Caco-2 (cell line): ENCODE measurements around the gene HDAC4. TPM values are rescaled to one million over a fixed set of nuclear protein-coding genes. Genes with fewer than 3 reads are reported as not detected.

Experiments
- BruUV-seq: library from RNA; stranded (reverse); fragments of 400-500 nt; replicated peaks from 2 replicates; lab custom pipeline; 2021; lab: Mats Ljungman, UMichigan
- CTCF ChIA-PET: fragments of 300-600 bp; sonication (Branson Sonifier 250); formaldehyde crosslinking; loops from one replicate; lab custom pipeline; 2022; ENCODE audit warnings: antibody characterized with exemption; lab: Charles Lee
- POLR2A ChIA-PET: fragments of 300-600 bp; sonication (Branson Sonifier 250); formaldehyde crosslinking; loops from one replicate; lab custom pipeline; 2022; ENCODE audit warnings: antibody characterized with exemption; lab: Charles Lee
- DNase-seq, 2 experiments: peaks; one replicate each; pipeline versions ENCODE4 v3.0.0 to v3.0.0-alpha.2; 2020 to 2022
- H3K27me3 ChIP-seq: replicated peaks from 2 replicates; pipeline ENCODE4 v1.6.0; 2011; ENCODE audit warnings: low read length; ENCODE audit not compliant: control insufficient read depth, insufficient read depth
- H3K36me3 ChIP-seq: 2 replicates; pipeline ENCODE4 v1.5.1; 2011; ENCODE audit warnings: low read length; ENCODE audit not compliant: control insufficient read depth, insufficient read depth
- H3K4me1 ChIP-seq: fragments of 250-450 bp; sonication (Bioruptor Pico); 2 replicates; pipeline ENCODE4 v1.5.1; 2020; ENCODE audit warnings: mild to moderate bottlenecking
- H3K4me3 ChIP-seq: 2 replicates; pipeline ENCODE4 v1.5.1; 2011; ENCODE audit warnings: low read depth, mild to moderate bottlenecking, control low read depth, low read length
- H3K9me3 ChIP-seq: fragments of 250-450 bp; sonication (Bioruptor Pico); 2 replicates; pipeline ENCODE4 v1.5.1; 2020; ENCODE audit warnings: mild to moderate bottlenecking, moderate library complexity
- H3K27ac Mint-ChIP-seq: one replicate; pipeline ENCODE4 v1.8.0; 2022; ENCODE audit warnings: mixed read lengths; ENCODE audit not compliant: unreplicated experiment
- H3K27me3 Mint-ChIP-seq: one replicate; pipeline ENCODE4 v1.8.0; 2022; ENCODE audit warnings: mixed read lengths; ENCODE audit not compliant: insufficient read depth, unreplicated experiment
- H3K36me3 Mint-ChIP-seq: one replicate; pipeline ENCODE4 v1.8.0; 2022; ENCODE audit warnings: mild to moderate bottlenecking, mixed read lengths; ENCODE audit not compliant: insufficient read depth, unreplicated experiment
- H3K4me1 Mint-ChIP-seq: one replicate; pipeline ENCODE4 v1.8.0; 2022; ENCODE audit warnings: low read depth, mixed read lengths; ENCODE audit not compliant: unreplicated experiment
- H3K4me3 Mint-ChIP-seq: one replicate; pipeline ENCODE4 v1.8.0; 2022; ENCODE audit warnings: mild to moderate bottlenecking, moderate library complexity, mixed read lengths; ENCODE audit not compliant: unreplicated experiment
- H3K9me3 Mint-ChIP-seq: one replicate; pipeline ENCODE4 v1.8.0; 2022; ENCODE audit warnings: mixed read lengths; ENCODE audit not compliant: unreplicated experiment
- intact Hi-C: fragments of 100-400 bp; cut with micrococcal nuclease; formaldehyde crosslinking; loops from one replicate; pipeline ENCODE4 v1.10.0; 2022; ENCODE audit not compliant: unreplicated experiment
- total RNA-seq: library from RNA; stranded (reverse); gene quantifications from 2 replicates; pipeline ENCODE4 v1.2.3, GENCODE V29; 2022
- TF ChIP-seq, protein P1 (sequence below), 2 experiments: fragments of 200-600 bp in 1 of 2; IDR thresholded peaks; 1 replicate in 1 of 2; 2 replicates in 1 of 2; pipeline versions ENCODE4 v1.5.1 to v1.8.0; 2011 to 2022; ENCODE audit warnings: antibody characterized with exemption in 1 of 2, control low read depth in 1 of 2, inconsistent platforms in 1 of 2, low read depth in 1 of 2, low read length in 1 of 2, mild to moderate bottlenecking in 1 of 2, moderate library complexity in 1 of 2; ENCODE audit not compliant: insufficient read depth in 1 of 2, severe bottlenecking in 1 of 2, unreplicated experiment in 1 of 2

Gene HDAC4
- total RNA-seq, 1 experiment from 2014 or later, result 15.5 TPM

DNA sequence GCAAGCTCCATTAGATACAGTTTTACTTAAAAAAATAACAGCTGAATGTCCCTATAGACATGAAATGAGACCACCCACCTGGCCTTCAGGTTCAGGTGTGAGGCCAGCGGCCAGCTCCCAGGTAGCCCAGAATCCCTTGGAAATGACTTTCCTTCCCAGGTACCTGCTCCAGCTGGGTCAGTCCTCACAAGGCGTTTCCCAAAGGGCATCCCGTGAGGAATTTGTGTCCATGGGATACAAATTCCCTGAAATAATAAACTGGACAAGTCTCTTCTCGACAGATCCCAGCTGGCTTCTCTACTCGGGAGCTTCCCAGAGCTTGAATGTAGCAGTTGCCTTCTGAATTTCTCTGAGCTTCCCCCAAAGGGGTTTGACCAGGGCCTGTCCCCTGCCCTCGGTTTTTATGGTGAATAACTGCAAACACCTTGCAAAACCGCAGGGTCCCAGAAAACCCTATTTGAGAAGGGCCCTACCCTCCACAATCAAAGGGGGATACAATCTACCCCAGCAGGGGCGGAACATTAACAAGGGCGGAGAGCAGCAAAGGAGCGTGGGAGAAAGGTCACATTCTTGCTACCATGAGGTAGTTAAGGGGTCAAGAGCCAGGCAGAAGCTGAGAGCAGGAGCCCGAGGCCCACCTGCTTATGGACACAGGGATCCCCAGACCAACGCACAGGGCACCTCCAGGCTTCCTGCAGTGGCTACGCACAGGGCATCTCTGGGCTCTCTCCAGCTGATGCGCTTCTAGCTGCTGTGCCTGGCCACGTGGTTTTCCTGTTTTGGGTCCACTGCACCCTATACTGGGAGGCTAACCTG is 107.7 kb downstream of the HDAC4 start:
- no peak overlapping the region for H3K4me3 Mint-ChIP-seq
- DNase-seq, result no peak
- ChIA-PET CTCF (no interaction called here), POLR2A (interaction anchor here (0.9 to 1.0 kb wide), 2 partner anchors 108 kb away, joined by 3 read pairs; partner anchors contain the start of gene HDAC4)
- peaks cover 23% of the 10 kb centered on the region for H3K4me1 ChIP-seq
- H3K27me3 Mint-ChIP-seq, result no peaks in the 10 kb centered on the region
- H3K9me3 Mint-ChIP-seq, result no peaks in the 10 kb centered on the region
- no peaks in the 10 kb centered on the region for H3K36me3 ChIP-seq
- H3K4me1 Mint-ChIP-seq, result no peaks in the 10 kb centered on the region
- no TSS peak for BruUV-seq
- intact Hi-C loops, result no loop called here
- TF ChIP-seq, protein P1, sequence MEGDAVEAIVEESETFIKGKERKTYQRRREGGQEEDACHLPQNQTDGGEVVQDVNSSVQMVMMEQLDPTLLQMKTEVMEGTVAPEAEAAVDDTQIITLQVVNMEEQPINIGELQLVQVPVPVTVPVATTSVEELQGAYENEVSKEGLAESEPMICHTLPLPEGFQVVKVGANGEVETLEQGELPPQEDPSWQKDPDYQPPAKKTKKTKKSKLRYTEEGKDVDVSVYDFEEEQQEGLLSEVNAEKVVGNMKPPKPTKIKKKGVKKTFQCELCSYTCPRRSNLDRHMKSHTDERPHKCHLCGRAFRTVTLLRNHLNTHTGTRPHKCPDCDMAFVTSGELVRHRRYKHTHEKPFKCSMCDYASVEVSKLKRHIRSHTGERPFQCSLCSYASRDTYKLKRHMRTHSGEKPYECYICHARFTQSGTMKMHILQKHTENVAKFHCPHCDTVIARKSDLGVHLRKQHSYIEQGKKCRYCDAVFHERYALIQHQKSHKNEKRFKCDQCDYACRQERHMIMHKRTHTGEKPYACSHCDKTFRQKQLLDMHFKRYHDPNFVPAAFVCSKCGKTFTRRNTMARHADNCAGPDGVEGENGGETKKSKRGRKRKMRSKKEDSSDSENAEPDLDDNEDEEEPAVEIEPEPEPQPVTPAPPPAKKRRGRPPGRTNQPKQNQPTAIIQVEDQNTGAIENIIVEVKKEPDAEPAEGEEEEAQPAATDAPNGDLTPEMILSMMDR (IDR thresholded peaks at IDR 0.05; ENCODE audit: insufficient read depth in 1 of 2, low read depth in 1 of 2, low read length in 1 of 2, severe bottlenecking in 1 of 2, unreplicated experiment in 1 of 2), result no peak
- H3K9me3 ChIP-seq, result no peaks in the 10 kb centered on the region
- H3K27me3 ChIP-seq, result no peaks in the 10 kb centered on the region
- no peak overlapping the region for H3K27ac Mint-ChIP-seq
- H3K36me3 Mint-ChIP-seq, result no peaks in the 10 kb centered on the region
- H3K4me3 ChIP-seq, result no peak overlapping the region

DNA sequence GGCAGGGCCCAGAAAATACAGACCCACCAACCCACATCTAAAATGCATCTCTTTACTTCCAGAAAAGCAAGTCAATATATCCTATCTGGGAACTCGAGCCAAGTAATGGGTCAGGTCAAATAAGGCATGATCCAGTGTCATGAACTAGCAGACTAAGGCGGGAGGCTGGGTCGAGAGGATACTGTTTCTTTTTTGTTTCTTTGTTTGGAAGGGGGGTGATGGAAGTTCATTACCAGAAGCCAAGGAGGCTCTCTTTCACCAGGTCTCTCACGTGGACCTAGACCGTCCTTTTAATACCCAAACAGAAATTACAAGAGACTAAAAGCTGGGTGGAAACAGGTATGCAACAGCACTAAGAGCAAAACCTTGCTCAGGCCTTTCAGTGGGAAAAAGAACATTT is 108.3 kb downstream of the HDAC4 start:
- POLR2A ChIA-PET, result interaction anchor here (0.9 kb wide), 1 partner anchor 108 kb away, joined by 3 read pairs; the partner anchor contains the start of gene HDAC4

More for the DNA sequence above, 108.3 kb downstream of the HDAC4 start:
- H3K9me3 Mint-ChIP-seq, result no peaks in the 10 kb centered on the region
- H3K4me1 ChIP-seq, result peaks cover 22% of the 10 kb centered on the region
- CTCF ChIA-PET, result no interaction called here
- BruUV-seq, result no TSS peak
- TF ChIP-seq, protein P1 (IDR thresholded peaks at IDR 0.05; ENCODE audit: insufficient read depth in 1 of 2, low read depth in 1 of 2, low read length in 1 of 2, severe bottlenecking in 1 of 2, unreplicated experiment in 1 of 2), result no peak
- H3K36me3 ChIP-seq, result no peaks in the 10 kb centered on the region
- no peaks in the 10 kb centered on the region for H3K27me3 ChIP-seq
- H3K27ac Mint-ChIP-seq, result no peak overlapping the region
- H3K36me3 Mint-ChIP-seq, result no peaks in the 10 kb centered on the region
- no peaks in the 10 kb centered on the region for H3K9me3 ChIP-seq
- no peak for DNase-seq
- H3K4me3 Mint-ChIP-seq, result no peak overlapping the region
- intact Hi-C loops, result no loop called here
- no peak overlapping the region for H3K4me3 ChIP-seq
- no peaks in the 10 kb centered on the region for H3K4me1 Mint-ChIP-seq
- H3K27me3 Mint-ChIP-seq, result no peaks in the 10 kb centered on the region
